ENCODE measurements around the gene EML2. TPM values are rescaled to one million over a fixed set of nuclear protein-coding genes. Genes with fewer than 3 reads are reported as not detected.

The EML2 gene
- total RNA-seq, 1 experiment from 2014 or later: 32.7 TPM

- H3K9me3 ChIP-seq (ENCODE audit: control insufficient read depth, insufficient read depth, low read depth, low read length): no peaks in the 10 kb centered on the region
- no TSS peak for BruUV-seq (replicated peaks)
- no peaks in the 10 kb centered on the region for H3K36me3 ChIP-seq (ENCODE audit: control insufficient read depth, insufficient read depth, low read length)
- DNase-seq (ENCODE audit: low read depth, low spot score): no peak
- ChIA-PET POLR2A (interaction anchor here (0.6 to 1.1 kb wide), 3 partner anchors 14 to 125 kb away, joined by 3 to 4 read pairs (median 4); no protein-coding TSS in a partner anchor), CTCF (interaction anchor here (1.0 to 1.1 kb wide), 2 partner anchors 8 to 16 kb away, joined by 3 to 4 read pairs; no protein-coding TSS in a partner anchor)
- in situ Hi-C loops (cut with HindIII; ENCODE audit: low pct_unique_long_range_greater_than_20kb, low sequenced_read_pairs) (no loop called here), intact Hi-C loops (cut with micrococcal nuclease; ENCODE audit: unreplicated experiment) (no loop called here)
- H3K27me3 ChIP-seq (ENCODE audit: control insufficient read depth, insufficient read depth, low read length): no peaks in the 10 kb centered on the region
- H3K4me3 ChIP-seq (ENCODE audit: low read depth in 2 of 2, low read length in 2 of 2): peak overlapping the region; percentile 50 to 78
- H3K4me1 ChIP-seq (ENCODE audit: control insufficient read depth, insufficient read depth, low read length): peaks cover 5% of the 10 kb centered on the region
- ATAC-seq: peak; percentile 9
- TF ChIP-seq REST (IDR thresholded peaks at IDR 0.05; ENCODE audit: insufficient read depth in 1 of 2, low read depth in 2 of 2, low read length in 1 of 2) (no peak), TCF7L2 (IDR thresholded peaks at IDR 0.05; ENCODE audit: low read depth, low read length) (no peak), SIN3A (IDR thresholded peaks at IDR 0.05; ENCODE audit: borderline replicate concordance, insufficient read depth, low read depth, low read length) (no peak), CTCF (IDR thresholded peaks at IDR 0.05) (no peak), POLR2AphosphoS5 (IDR thresholded peaks at IDR 0.05; ENCODE audit: low read depth, low read length) (no peak)
- no peak overlapping the region for H3K27ac ChIP-seq (ENCODE audit: low read length)
Observed at GRCh38 chr19:45676851-45677263, 37.7 kb upstream of the EML2 start.

GRCh38 chr19:45674946-45675345, 35.7 kb upstream of the EML2 start:
- CTCF ChIA-PET: no interaction called here
- Histone ChIP-seq H3K27ac (ENCODE audit: low read length) (no peak overlapping the region), H3K4me3 (ENCODE audit: low read depth in 2 of 2, low read length in 2 of 2) (no peak overlapping the region), H3K36me3 (ENCODE audit: control insufficient read depth, insufficient read depth, low read length) (no peaks in the 10 kb centered on the region; the same call in 1 of the 2 replicates), H3K4me1 (ENCODE audit: control insufficient read depth, insufficient read depth, low read length) (peaks cover 4% of the 10 kb centered on the region; the same call in 1 of the 2 replicates), H3K9me3 (ENCODE audit: control insufficient read depth, insufficient read depth, low read depth, low read length) (no peaks in the 10 kb centered on the region), H3K27me3 (ENCODE audit: control insufficient read depth, insufficient read depth, low read length) (no peaks in the 10 kb centered on the region)
- ATAC-seq (no peak), DNase-seq (ENCODE audit: low read depth, low spot score) (no peak)
- intact Hi-C loops (cut with micrococcal nuclease; ENCODE audit: unreplicated experiment) (no loop called here), in situ Hi-C loops (cut with HindIII; ENCODE audit: low pct_unique_long_range_greater_than_20kb, low sequenced_read_pairs) (no loop called here)
- POLR2A ChIA-PET: no interaction called here
- no peak for TF ChIP-seq CTCF (IDR thresholded peaks at IDR 0.05)
- TF ChIP-seq SIN3A (IDR thresholded peaks at IDR 0.05; ENCODE audit: borderline replicate concordance, insufficient read depth, low read depth, low read length): no peak
- no peak for TF ChIP-seq POLR2AphosphoS5 (IDR thresholded peaks at IDR 0.05; ENCODE audit: low read depth, low read length)
- TF ChIP-seq TCF7L2 (IDR thresholded peaks at IDR 0.05; ENCODE audit: low read depth, low read length): no peak
- no peak for TF ChIP-seq REST (IDR thresholded peaks at IDR 0.05; ENCODE audit: insufficient read depth in 1 of 2, low read depth in 2 of 2, low read length in 1 of 2)
- no TSS peak for BruUV-seq (replicated peaks)

Measured in Panc1 (cell line).